Measurements from ENCODE around the gene ARHGAP27. TPM values are rescaled to one million over a fixed set of nuclear protein-coding genes. Genes with fewer than 3 reads are reported as not detected.

Gene ARHGAP27
- total RNA-seq, 4 donors from 2014 or later, result 194 to 489 (median 294) TPM

DNA sequence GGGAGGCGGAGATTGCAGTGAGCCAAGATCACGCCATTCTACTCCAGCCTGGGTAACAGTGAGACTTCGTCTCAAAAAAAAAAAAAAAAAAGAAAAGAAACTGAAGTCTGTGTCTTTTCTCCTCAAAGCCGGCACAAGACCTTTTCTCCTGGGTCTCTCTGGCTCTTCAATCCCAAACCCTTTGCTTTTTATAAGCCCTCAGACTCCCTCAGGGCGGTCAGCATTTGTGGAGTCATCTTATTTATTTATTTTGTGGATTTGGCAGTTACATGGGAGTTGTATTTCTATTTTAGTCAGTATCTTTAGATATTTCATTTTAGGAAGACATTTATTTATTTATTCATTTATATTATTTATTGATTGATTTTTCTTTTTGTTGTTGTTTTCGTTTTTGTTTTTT lies 58.2 kb downstream of the ARHGAP27 start:
- no peak overlapping the region for H3K4me3 ChIP-seq
- in situ Hi-C loops (cut with MboI; ENCODE audit: low pct_ligation_motif_present in 1 of 4, low pct_unique_long_range_greater_than_20kb in 1 of 4, low sequenced_read_pairs in 3 of 4), result no loop called here
- no peak overlapping the region for H3K27ac ChIP-seq

GRCh38 chr17:45372325-45372869 lies 60.3 kb downstream of the ARHGAP27 start:
- Histone ChIP-seq H3K4me3 (no peak overlapping the region), H3K27me3 (no peaks in the 10 kb centered on the region), H3K27ac (peak overlapping the region; percentile 69 to 83 (median 74)), H3K4me1 (peaks cover 3 to 16% (median 11%) of the 10 kb centered on the region in 4 donors), H3K36me3 (no peaks in the 10 kb centered on the region), H3K9me3 (no peaks in the 10 kb centered on the region)
- 88% methylated on average over 8 of the region's 8 CpGs; no CpG with 5 or more reads in 1 of the 2 donors for WGBS, 2 donors (ENCODE audit: low coverage in 1 of 2)
- no peak for TF ChIP-seq EP300 (IDR thresholded peaks at IDR 0.05; ENCODE audit: low read depth)
- TF ChIP-seq POLR2AphosphoS5 (IDR thresholded peaks at IDR 0.05), result no peak
- TF ChIP-seq POLR2A (IDR thresholded peaks at IDR 0.05), result no peak
- TF ChIP-seq CTCF (IDR thresholded peaks at IDR 0.05), result no peak
- in situ Hi-C loops (cut with MboI; ENCODE audit: low pct_ligation_motif_present in 1 of 4, low pct_unique_long_range_greater_than_20kb in 1 of 4, low sequenced_read_pairs in 3 of 4), result no loop called here
- intact Hi-C loops (cut with DNase I; ENCODE audit: low total_unique reads), result no loop called here
- no peak for DNase-seq

More for the DNA sequence above, 58.2 kb downstream of the ARHGAP27 start:
- 78 to 88% methylated on average over 4 to 6 of the region's 6 CpGs for WGBS, 2 donors (ENCODE audit: low coverage in 1 of 2)
- TF ChIP-seq CTCF (IDR thresholded peaks at IDR 0.05), result no peak
- TF ChIP-seq EP300 (IDR thresholded peaks at IDR 0.05; ENCODE audit: low read depth), result no peak
- TF ChIP-seq POLR2AphosphoS5 (IDR thresholded peaks at IDR 0.05), result no peak
- TF ChIP-seq POLR2A (IDR thresholded peaks at IDR 0.05), result no peak
- Histone ChIP-seq H3K27me3 (no peaks in the 10 kb centered on the region), H3K36me3 (no peaks in the 10 kb centered on the region), H3K4me1 (peaks cover 3 to 16% (median 11%) of the 10 kb centered on the region in 4 donors), H3K9me3 (no peaks in the 10 kb centered on the region)
- intact Hi-C loops (cut with DNase I; ENCODE audit: low total_unique reads), result no loop called here
- no peak for DNase-seq

GRCh38 chr17:45371414-45372324 lies 61.0 kb downstream of the ARHGAP27 start:
- Histone ChIP-seq H3K27me3 (no peaks in the 10 kb centered on the region), H3K36me3 (no peaks in the 10 kb centered on the region), H3K27ac (peak overlapping the region; percentile 69 to 83 (median 74)), H3K4me3 (peak overlapping the region in 3 of 4 donors; percentile 17 to 40 (median 23)), H3K9me3 (no peaks in the 10 kb centered on the region), H3K4me1 (peaks cover 3 to 16% (median 11%) of the 10 kb centered on the region in 4 donors)
- no peak for TF ChIP-seq POLR2A (IDR thresholded peaks at IDR 0.05)
- peak; percentile 31 to 73 (median 72) for TF ChIP-seq POLR2AphosphoS5 (IDR thresholded peaks at IDR 0.05)
- peak in 1 of 5 experiments; percentile 6 for TF ChIP-seq CTCF (IDR thresholded peaks at IDR 0.05)
- TF ChIP-seq EP300 (IDR thresholded peaks at IDR 0.05; ENCODE audit: low read depth), result no peak
- 30 to 60% methylated on average over 9 to 55 of the region's 55 CpGs for WGBS, 2 donors (ENCODE audit: low coverage in 1 of 2)
- in situ Hi-C loops (cut with MboI; ENCODE audit: low pct_ligation_motif_present in 1 of 4, low pct_unique_long_range_greater_than_20kb in 1 of 4, low sequenced_read_pairs in 3 of 4) (no loop called here), intact Hi-C loops (cut with DNase I; ENCODE audit: low total_unique reads) (no loop called here)
- peak; percentile 82 for DNase-seq

- peaks cover 3 to 16% (median 11%) of the 10 kb centered on the region in 4 donors for H3K4me1 ChIP-seq
- peak overlapping the region; percentile 69 to 83 (median 74) for H3K27ac ChIP-seq
- no peak overlapping the region for H3K4me3 ChIP-seq
- no peaks in the 10 kb centered on the region for H3K27me3 ChIP-seq
- no peaks in the 10 kb centered on the region for H3K36me3 ChIP-seq
- intact Hi-C loops (cut with DNase I; ENCODE audit: low total_unique reads), result no loop called here
- TF ChIP-seq EP300 (IDR thresholded peaks at IDR 0.05; ENCODE audit: low read depth) (no peak), POLR2AphosphoS5 (IDR thresholded peaks at IDR 0.05) (no peak), POLR2A (IDR thresholded peaks at IDR 0.05) (no peak), CTCF (IDR thresholded peaks at IDR 0.05) (no peak)
- DNase-seq, result no peak
- WGBS, 2 donors (ENCODE audit: low coverage in 1 of 2), result 70 to 78% methylated on average over 6 to 8 of the region's 8 CpGs
- in situ Hi-C loops (cut with MboI; ENCODE audit: low pct_ligation_motif_present in 1 of 4, low pct_unique_long_range_greater_than_20kb in 1 of 4, low sequenced_read_pairs in 3 of 4), result no loop called here
- no peaks in the 10 kb centered on the region for H3K9me3 ChIP-seq
These were observed 61.7 kb downstream of the ARHGAP27 start for GRCh38 chr17:45370949-45371413.
